Fibroblast of skin of right biceps (primary cell): ENCODE measurements around the gene WDR6.
A peak's percentile ranks its signal among the peaks of the same experiment; 100 is the strongest.

ENCODE experiments used
- DNase-seq: peaks from one replicate; pipeline ENCODE4 v3.0.0-alpha.2; 2013

WDR6 gene

GRCh38 chr3:49015072-49015471 is 7.9 kb downstream of the WDR6 start:
- no peak for DNase-seq

DNA sequence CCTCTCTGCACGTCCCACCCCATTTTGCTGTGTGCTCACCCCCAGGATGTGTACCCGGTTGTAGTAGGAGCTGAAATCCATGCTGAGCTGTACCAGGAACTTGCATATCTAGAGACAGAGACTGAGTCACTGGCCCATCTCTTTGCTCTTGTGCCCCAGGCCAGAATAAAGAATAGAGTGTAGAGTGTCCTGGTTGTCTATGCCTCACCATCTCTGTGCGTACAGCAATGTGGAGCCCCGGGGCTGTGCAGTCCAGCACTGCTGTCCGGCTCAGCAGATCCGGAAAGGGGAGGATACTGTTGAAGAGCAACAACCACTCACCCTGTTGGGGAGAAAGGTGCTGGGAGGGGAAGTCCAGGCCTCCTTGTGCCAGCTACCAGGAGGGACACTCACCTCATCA is 8.6 kb downstream of the WDR6 start:
- DNase-seq: no peak

DNA sequence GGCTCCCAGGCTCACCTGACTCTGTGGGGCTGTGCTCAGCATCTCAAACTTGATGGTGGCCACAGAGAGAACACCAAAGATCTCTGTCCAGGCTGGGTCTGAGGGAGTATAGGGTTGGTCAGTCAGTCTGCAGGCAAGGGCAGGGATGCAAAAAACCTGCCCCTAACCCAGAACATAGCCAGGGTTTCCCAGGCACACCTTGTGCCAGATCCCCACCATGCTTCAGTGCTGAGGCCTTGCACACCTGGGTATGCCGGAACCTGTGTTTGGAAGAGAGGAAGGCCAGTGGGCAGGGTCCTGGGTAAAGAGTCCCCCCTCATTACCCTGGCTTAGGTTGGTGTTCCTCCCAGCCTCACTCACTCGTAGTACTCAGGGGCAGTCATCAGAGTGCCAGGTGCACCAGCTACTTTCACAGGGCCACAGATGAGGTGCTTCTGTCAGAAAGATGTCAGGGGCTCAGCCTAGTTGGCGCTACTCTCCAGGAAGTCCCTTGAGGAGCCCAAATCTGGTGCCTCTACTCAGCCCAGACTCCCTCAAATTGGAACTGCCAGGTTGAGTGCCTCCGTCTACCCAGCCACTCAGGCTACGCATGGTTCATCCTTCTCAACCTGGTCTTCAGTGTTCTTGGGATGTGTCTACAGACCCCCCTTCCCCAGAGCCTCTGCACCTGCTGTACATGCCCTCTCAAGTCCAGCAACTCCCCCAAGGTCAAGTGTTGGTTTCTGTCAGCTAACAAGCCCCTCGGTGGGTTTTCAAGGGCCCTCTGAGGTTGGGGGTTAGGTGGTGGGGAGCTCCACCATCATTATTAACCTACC is 9.4 kb downstream of the WDR6 start:
- DNase-seq: no peak

GRCh38 chr3:49017229-49017970 is 10.2 kb downstream of the WDR6 start:
- DNase-seq: no peak

DNA sequence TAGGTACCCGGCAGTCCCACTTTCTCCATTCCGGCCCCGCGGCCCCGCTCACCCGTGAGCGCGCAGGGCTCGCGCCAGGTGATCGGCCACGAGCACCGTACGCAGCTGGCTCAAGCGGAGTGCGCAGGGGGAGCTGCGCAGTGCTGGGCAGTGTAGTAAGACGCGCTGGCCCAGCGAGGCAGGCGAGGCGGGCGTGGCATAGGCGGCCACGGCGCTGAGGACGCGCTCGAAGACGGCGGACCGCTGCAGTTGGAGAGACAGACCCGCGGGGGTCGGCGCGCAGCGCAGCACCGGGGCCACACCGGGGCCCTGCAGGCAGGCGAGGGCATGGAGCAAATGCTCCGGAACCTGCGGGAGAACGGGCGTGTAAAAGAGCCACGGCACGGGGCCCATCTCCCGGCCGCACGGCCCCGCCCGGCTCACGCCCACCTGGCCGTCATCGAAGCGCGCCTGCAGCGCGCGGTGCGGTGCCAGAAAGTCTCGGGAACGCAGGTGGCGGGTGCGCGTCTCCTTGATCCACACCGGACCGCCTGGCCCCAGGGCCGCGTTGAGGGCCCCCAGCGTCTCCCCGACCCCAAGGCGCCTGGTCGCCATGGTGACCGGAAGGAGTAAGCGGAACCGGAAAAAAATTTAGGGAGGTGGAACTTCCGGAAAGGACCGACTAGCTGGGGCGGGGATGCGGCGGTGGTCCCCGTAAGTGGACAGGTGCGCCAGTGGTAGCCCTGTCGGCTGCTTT is 10.9 kb downstream of the WDR6 start, which contains the start of gene DALRD3:
Gene DALRD3 (minus strand): TSS at position 610 of the 736 bp plus-strand sequence. CDS start 16 bp downstream, at position 594.
- peak; percentile 56 for DNase-seq

- DNase-seq: no peak
Observed at GRCh38 chr3:49018707-49019006, 11.5 kb downstream of the WDR6 start.

DNA sequence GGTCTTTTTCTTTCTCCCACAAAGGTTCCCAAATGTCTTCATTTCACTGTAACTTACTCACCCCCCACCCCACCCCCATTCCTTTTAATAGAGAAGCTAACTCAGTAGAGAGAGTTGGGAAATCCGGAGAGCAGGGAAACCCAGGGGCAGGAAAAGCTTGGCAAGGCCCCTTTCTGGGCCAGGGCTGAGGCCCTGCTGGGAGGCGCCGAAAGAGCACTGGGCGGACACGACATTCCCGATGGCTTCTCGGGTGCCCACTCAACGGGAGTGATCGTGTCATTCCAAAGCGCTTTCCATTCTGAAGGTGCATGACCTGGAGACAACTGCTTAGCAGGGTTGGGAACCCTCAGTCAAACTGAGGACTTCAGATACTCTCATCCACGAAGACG is 12.7 kb downstream of the WDR6 start:
- no peak for DNase-seq

GRCh38 chr3:49020330-49021212 is 13.4 kb downstream of the WDR6 start:
- DNase-seq: no peak

DNA sequence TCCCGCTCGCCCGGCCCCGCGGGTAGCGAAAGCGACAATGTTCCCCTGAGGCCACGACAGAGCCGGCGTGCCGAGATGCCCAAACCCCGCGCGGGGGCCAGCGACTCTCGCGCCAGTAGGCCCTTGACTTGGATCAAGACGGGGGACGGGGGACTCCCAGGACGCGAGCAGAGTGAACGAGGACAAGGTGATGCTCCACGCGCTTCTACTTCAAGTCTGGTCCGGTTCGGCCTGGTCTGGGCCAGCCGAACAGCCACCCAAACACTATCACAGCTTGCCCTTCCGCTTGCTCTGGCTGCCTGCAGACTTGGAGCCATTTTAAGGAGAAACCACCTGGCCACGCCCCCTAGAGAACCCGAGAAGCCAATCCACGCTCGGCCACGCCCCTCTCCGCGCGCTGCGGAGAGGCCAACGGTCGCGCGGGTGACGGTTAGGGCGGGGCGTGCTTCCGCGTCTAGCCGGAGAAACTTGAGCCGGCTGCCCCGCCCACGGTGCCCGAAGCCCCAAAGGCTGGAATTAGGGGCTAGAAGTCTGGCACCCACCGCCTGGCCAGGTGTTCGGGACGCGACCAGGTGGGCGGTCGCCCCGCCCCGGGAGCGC is 14.1 kb downstream of the WDR6 start:
- peak; percentile 97 for DNase-seq

DNA sequence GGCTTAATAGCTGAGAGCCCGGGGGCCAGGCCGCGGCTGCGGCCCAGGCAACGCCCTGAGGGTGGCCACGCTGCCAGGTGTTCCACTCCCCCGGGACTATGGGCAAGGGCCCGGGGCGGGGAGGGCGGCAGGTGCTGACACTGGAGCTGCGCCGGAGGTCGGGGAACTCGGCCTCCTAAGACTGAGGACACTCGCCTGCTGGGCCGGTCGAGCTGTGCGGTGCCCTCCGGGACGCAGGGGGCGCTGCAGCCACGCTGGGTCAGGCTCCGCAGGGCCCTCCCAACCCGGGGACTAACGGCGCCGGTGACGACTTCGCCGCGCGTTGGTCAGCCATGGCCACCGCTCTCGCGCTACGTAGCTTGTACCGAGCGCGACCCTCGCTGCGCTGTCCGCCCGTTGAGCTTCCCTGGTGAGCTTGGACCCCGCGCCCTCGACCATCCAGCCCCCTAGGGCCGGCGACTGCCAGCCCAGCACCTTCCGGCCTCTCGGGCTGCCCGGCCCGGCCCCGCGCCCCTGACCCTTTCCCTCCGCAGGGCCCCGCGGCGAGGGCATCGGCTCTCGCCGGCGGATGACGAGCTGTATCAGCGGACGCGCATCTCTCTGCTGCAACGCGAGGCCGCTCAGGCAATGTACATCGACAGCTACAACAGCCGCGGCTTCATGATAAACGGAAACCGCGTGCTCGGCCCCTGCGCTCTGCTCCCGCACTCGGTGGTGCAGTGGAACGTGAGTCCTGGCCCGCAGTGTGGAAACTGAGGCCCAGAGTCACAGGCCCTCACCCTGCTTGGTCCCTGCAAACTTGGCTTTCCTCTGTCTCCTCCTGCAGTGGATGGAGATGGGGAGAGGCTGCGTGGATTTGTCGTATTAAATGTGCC is 14.9 kb downstream of the WDR6 start, which contains the start of gene NDUFAF3:
Gene NDUFAF3 (plus strand): TSS at position 309 of the 875 bp plus-strand sequence. CDS start 24 bp downstream, at position 333.
- DNase-seq: peak; percentile 90

DNA sequence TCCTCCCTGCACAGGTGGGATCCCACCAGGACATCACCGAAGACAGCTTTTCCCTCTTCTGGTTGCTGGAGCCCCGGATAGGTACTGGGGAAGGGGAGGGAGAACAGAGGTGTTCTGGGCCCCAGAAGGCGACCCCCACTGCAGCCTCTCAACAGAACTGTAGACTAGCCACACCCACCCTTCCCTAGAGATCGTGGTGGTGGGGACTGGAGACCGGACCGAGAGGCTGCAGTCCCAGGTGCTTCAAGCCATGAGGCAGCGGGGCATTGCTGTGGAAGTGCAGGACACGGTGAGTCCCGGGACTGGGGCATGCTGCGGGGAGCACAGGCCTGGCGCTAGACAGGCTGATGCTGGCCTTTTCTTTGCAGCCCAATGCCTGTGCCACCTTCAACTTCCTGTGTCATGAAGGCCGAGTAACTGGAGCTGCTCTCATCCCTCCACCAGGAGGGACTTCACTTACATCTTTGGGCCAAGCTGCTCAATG is 15.5 kb downstream of the WDR6 start:
- DNase-seq: no peak

DNA sequence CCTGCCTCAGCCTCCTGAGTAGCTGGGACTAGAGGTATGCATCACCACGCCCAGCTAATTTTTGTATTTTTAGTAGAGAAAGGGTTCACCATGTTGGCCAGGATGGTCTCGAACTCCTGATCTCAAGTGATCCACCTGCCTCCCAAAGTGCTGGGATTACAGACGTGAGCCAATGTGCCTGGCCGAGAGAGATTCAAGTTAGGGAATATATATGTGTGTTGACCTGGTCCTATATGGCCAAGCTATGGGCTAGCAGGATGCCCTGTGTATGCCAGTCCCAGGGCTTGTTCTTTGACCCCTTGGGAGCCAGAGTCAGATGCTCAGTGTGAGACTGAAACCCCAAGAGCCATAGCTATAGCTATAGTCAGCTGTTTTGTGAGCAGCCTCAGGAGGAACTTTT is 16.6 kb downstream of the WDR6 start:
- DNase-seq: no peak

GRCh38 chr3:49024449-49024848 is 17.3 kb downstream of the WDR6 start:
- no peak for DNase-seq

DNA sequence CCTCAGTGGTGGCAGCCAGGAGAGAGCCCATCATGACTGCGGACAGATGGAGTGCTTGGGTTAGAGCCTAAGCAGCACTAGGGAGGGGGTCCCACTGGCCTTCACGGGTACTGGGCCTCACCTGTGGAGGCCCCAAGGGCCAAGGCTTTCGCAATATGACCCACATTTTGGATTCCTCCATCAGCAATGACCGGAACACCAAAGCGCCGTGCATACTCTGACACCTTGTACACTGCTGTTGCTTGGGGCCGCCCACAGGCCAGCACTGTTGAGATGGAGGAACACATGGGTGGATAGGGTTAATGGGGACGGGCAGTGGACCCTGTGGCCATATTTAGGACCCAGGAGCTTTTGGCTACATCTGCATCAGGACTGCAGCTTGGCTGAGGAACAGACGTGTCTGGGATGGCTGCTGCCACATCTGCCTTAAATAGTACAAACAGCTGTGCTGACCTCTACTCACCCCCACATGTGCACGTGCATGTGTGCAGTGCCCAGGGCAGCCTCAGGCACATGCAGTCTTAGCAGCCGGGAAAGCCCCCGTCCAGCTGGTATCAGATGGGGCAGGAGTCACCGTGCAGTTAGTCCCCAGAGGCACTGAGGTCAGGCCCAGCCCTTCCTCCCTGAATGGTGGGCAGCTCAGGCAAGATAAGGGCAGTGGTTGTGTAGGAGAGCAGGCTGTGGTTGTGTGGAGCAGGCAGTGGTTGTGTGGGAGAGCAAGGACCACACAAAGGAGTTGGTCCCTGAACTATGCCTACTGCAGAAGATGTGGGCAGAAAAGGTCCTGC is 18.0 kb downstream of the WDR6 start:
- DNase-seq: no peak

DNA sequence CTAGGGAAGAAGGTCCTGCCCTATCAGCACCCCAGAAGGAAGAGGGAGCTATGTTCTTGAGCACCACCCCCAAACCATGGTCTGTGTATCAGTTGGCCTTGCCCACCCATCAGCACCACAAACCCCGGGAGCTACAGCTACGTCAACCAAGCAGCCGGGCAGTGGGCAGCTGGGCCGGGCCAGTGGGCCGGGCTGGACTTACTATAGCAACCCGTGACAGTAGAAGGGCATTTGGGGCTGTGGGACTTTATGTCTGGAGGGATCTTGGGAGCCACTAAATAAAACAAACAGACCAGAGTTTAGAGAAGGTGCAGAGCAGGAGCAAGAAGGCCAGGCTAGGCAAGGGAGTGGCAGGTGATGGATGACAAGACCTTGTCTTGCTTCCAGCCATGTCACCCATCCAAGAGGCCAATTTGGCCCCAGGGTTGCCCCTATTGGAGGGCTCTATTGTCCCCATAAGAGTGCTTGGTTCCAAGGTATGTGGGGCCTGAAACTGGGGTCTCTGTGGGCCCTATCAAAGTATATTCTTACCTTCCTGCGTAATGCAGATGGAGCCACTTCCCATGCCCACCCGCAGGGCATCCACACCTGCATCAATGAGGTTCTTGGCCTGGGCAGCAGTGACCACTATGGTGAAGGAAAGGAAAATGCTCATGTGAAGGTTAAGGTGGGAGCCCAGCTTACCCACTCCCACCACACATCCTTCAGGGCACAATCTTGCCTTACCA is 18.8 kb downstream of the WDR6 start:
- DNase-seq: no peak

DNA sequence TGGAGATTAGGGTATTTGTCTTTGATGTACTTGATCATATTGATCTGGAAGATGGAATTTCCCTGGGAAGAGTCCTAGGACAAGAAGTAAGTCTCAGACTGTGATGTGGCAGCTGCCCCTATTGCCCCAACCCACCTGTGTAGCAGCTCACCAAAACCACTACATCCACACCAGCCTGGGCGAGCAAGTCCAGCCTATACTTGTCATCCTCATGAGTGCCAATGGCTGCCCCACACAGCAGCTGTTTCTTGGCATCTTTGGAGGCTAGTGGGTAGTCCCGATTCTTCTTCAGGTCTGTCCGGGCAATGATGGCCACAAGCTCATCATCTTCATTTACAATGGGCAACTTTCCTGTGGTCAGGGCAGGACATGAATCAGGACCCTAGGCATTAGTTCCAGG is 19.3 kb downstream of the WDR6 start:
- no peak for DNase-seq

DNA sequence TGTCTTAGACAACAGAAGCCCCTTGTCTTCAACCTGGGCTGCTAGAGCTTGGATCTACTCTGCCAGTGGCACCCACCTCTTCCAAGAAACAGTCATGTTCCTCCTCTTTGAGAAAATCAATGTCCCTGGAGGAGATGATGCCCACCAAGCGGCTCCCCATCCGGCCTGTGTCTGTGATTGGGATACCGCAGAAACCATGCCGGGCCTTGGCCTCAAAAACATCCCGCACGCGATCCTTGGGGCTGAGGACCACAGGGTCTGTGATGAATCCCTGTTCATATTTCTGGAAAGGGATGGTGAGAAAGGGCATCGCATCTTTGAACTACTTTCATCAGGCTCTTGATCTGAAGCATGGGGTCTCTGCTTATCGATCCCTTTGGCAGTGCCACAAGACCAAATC is 20.4 kb downstream of the WDR6 start:
- no peak for DNase-seq

- DNase-seq: no peak
Observed at GRCh38 chr3:49028298-49028672, 21.1 kb downstream of the WDR6 start.
